Lower leg skin (tissue), 3 donors: ENCODE data around the gene CNTNAP1.

ENCODE experiments used
- POLR2A ChIP-seq, 2 donors: fragments of 450-650 bp; IDR thresholded peaks; one replicate each; pipeline ENCODE4 v1.6.1; 2016 to 2017; ENCODE audit warnings: antibody characterized with exemption in 2 of 2, mild to moderate bottlenecking in 1 of 2, moderate library complexity in 1 of 2
- TF ChIP-seq, protein P1 (sequence below), 3 donors: fragments of 450-650 bp; IDR thresholded peaks; one replicate each; pipeline ENCODE4 v1.5.1; 2016; ENCODE audit warnings: antibody characterized with exemption in 3 of 3, mild to moderate bottlenecking in 3 of 3, moderate library complexity in 2 of 3

DNA sequence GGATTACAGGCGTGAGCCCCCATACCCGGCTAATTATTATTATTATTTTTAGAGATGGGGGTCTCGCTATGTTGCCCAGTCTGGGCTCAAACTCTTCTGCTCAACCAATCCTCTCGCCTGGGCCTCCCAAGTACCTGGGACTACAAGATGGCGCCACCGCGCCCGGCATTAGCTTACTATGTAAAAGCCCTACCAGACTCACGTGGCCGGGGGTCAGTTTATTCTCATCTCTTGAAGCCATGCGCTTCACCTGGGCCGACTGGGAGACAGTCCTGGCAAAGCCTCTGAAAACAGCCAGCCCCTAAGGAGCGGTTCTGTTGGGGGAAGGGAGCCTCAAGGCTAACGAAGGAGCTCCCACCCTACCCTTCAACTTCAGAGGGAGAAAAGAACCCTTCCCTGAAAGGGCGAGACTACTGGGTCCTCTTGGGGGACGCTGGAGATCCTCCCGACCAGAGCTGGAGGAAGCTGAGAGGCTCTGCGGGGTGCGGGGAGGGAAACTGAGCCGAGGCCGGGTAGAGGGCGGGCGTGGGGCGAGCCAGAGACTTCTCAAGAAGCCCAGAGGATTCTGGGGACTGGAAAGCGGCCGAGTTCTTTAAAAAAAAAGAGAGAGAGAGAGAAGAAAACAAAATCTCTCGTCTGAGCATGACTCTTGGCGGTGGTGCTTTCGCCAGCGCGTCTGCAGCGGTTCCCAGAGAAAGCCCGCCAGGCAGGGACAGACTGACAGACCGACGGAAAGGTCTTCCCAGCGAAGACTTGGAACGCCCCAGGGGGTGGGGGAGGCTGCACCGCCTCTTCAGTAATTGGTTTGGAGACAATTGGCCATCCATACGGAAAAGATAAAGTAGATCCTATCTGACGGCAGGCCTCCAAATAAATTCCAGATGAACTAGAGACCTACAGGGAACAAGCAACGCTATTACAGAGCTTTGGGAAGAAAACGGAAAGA lies 28.9 kb upstream of the CNTNAP1 start:
- TF ChIP-seq, protein P1, sequence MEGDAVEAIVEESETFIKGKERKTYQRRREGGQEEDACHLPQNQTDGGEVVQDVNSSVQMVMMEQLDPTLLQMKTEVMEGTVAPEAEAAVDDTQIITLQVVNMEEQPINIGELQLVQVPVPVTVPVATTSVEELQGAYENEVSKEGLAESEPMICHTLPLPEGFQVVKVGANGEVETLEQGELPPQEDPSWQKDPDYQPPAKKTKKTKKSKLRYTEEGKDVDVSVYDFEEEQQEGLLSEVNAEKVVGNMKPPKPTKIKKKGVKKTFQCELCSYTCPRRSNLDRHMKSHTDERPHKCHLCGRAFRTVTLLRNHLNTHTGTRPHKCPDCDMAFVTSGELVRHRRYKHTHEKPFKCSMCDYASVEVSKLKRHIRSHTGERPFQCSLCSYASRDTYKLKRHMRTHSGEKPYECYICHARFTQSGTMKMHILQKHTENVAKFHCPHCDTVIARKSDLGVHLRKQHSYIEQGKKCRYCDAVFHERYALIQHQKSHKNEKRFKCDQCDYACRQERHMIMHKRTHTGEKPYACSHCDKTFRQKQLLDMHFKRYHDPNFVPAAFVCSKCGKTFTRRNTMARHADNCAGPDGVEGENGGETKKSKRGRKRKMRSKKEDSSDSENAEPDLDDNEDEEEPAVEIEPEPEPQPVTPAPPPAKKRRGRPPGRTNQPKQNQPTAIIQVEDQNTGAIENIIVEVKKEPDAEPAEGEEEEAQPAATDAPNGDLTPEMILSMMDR (IDR thresholded peaks at IDR 0.05), result no peak
- TF ChIP-seq POLR2A (IDR thresholded peaks at IDR 0.05), result no peak
